ENCODE measurements around the gene MPC2.

Gene MPC2

GRCh38 chr1:167936930-167937708, at the start of gene MPC2:
Gene MPC2 (minus strand): TSS chr1:167937072. CDS start chr1:167935841, 1,231 bp downstream.
- DNase-seq (ENCODE audit: low spot score) = peak; percentile 42

DNA sequence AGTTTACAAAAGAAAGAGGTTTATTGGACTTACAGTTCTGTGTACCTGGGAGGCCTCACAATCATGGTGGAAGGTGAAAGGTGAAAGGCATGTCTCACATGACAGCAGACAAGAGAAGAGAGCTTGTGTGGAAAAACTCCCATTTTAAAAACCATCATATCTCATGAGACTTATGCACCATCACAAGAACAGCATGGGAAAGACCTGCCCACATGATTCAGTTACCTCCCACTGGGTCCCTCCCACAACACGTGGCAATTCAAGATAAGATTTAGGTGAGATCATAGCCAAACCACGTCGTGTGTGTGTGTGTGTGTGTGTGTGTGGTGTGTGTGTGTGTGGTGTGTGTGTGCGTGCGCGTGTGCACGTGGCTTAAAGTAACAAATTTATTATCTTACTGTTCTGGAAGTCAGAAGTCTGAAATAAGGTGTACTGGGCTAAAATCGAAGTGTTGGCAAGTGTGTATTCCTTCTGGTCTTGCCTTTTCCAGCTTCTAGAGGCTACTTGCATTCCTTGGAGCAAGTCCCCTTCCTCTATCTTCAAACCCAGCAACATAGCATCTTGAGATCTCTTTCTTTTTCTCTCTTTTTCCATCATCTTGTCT, 48.1 kb upstream of the MPC2 start:
- no peak for DNase-seq (ENCODE audit: low spot score)

GRCh38 chr1:167983797-167984420, 47.0 kb upstream of the MPC2 start:
- DNase-seq (ENCODE audit: low spot score) = no peak

DNA sequence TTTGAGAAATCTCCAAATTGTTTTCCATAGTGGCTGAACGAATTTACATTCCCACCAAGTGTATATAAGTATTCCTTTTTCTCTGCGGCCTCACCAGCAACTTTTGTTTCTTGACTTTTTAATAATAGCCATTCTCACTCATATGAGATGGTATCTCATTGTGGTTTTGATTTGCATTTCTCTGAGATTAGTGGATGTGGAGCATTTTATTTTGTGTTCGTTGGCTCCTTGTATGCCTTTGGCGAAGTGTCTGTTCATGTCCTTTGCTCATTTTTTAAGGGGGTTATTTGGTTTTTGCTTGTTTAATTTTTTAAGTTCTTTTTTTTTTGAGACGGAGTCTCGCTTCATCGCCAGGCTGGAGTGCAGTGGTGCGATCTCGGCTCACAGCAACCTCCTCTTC, 45.1 kb upstream of the MPC2 start:
- no peak for DNase-seq (ENCODE audit: low spot score)

DNA sequence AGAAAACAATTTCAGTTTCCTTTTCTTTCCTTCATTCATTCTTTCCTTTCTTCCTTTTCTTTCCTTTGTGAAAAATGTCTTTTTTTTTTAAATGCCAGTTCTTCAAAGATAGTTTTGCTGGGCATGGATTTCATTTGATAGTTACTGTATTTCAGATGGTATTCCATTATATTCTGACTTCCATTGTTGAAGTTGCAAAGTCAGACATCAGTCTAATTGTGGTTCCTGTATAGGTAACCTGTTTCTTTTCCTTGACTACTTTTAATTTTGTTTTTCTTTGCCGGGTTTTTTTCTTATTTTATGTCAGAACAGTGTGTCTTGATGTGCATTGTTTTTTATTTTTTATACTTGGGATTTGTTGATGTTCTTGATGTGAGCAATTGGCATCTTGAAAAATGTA, 40.4 kb upstream of the MPC2 start:
- DNase-seq (ENCODE audit: low spot score) = no peak

DNA sequence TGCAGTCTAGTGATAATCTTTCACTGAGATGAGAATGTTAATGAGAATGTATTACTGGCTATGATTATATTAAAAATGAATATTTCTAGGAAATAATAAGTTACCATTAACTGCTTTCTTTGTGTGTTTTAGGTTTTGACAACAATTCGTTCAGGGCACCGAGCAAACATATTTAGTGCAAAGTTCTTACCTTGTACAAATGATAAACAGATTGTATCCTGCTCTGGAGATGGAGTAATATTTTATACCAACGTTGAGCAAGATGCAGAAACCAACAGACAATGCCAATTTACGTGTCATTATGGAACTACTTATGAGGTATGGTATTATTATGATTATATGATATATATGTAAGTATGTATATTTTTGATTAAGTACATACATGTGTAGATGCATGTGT, 37.8 kb upstream of the MPC2 start:
- DNase-seq (ENCODE audit: low spot score) = no peak

GRCh38 chr1:167973832-167974231, 37.0 kb upstream of the MPC2 start:
- no peak for DNase-seq (ENCODE audit: low spot score)

- DNase-seq (ENCODE audit: low spot score) = no peak
Measured at GRCh38 chr1:167968569-167968968, 31.7 kb upstream of the MPC2 start.

GRCh38 chr1:167966050-167966449, 29.2 kb upstream of the MPC2 start:
- DNase-seq (ENCODE audit: low spot score) = no peak

- no peak for DNase-seq (ENCODE audit: low spot score)
Measured at GRCh38 chr1:167964646-167965045, 27.8 kb upstream of the MPC2 start.

DNA sequence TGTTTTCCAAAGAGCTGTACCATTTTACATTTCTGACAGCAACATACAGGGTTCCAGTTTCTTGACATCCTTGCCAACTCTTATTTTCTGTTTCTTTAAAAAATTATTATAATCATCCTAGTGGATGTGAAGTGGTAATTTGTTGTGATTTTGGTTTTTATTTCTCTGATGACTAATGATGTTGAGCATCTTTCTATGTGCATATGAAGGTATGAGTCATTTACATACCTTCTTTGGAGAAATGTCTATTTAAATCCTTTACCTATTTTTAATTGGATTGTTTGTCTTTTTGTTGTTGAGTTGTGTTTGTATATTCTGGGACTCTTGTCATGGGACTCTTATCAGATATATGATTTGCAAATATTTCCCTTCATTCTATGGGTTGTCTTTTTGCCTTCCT, 20.8 kb upstream of the MPC2 start:
- no peak for DNase-seq (ENCODE audit: low spot score)

GRCh38 chr1:167955915-167956314, 19.0 kb upstream of the MPC2 start:
- DNase-seq (ENCODE audit: low spot score) = no peak

- DNase-seq (ENCODE audit: low spot score) = no peak
Measured at GRCh38 chr1:167950569-167950968, 13.7 kb upstream of the MPC2 start.

DNA sequence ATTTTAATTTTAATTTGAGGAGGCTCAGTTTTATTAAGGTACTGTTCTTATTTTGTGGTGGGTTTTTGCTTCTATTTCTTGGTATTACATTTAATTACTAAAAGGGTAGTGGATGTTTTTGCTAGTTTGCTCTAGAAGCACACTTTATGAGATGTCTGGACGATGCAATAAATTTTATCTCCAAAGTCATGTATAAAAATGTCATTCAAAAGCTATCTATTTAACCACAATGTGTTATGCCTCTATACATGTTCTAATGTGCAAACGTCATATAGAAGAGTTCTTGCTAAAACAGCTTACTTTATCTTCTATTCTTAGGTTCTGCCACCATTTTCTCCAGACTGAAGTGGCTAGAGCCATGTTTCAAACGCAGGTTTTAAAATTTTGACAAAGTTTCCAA, 12.9 kb upstream of the MPC2 start:
- DNase-seq (ENCODE audit: low spot score) = no peak

DNA sequence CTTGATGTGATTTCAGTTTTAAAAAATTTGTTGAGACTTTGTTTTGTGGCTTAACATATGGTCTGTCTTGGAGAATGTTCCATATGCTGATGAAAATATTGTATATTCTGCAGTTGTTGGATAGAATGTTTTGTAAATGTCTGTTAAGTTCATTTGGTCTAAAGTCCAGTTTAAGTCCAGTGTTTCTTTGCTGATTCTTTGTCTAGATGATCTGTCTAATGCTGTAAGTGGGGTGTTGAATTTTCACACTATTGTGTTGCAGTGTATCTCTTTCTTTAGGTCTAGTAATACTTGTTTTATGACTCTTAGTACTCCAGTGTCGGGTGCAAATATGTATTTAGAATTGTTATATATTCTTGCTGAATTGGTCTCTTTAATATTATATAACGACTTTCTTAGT, 10.9 kb upstream of the MPC2 start:
- no peak for DNase-seq (ENCODE audit: low spot score)

GRCh38 chr1:167943541-167943940, 6.7 kb upstream of the MPC2 start:
- no peak for DNase-seq (ENCODE audit: low spot score)

DNA sequence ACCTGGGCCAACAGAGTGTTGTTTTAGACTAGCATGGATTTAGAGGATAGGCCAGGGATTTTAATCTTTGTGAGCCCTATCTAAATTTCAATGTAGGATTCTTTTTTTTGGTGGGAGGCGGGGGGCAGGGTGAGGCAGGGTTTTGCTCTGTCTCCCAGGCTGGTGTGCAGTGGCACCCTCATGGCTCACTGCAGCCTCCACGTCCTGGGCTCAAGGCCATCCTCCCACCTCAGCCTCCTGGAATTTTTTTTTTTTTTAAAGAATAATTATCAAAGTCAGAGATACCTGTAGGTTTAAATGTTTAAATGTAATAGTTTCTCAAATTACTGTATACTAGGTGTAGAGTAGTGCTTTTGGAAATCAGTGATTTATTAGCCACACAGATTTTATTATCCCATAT, 3.4 kb upstream of the MPC2 start:
- DNase-seq (ENCODE audit: low spot score) = no peak

- no peak for DNase-seq (ENCODE audit: low spot score)
Measured at GRCh38 chr1:167938080-167938636, 1.3 kb upstream of the MPC2 start.

DNA sequence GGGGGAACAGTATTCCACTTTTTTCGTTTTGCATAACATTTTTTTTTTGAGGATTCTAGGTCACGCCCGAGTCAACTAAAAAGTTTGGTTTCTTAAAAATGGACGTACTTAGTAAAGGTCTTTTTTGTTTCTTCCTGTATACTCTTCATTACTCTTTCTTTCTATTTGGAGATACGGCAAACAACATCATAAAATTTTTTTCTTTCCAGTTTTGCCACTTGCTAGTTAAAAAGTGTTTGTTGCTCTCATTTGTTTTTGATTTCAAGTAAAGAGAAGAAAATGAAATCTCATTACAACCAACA, 788 bp upstream of the MPC2 start:
- no peak for DNase-seq (ENCODE audit: low spot score)

GRCh38 chr1:167936068-167936929, 573 bp downstream of the MPC2 start, which contains the start of gene DCAF6:
Gene DCAF6 (plus strand): TSS chr1:167936683. CDS start chr1:167936912, 229 bp downstream.
- DNase-seq (ENCODE audit: low spot score) = peak; percentile 98

DNA sequence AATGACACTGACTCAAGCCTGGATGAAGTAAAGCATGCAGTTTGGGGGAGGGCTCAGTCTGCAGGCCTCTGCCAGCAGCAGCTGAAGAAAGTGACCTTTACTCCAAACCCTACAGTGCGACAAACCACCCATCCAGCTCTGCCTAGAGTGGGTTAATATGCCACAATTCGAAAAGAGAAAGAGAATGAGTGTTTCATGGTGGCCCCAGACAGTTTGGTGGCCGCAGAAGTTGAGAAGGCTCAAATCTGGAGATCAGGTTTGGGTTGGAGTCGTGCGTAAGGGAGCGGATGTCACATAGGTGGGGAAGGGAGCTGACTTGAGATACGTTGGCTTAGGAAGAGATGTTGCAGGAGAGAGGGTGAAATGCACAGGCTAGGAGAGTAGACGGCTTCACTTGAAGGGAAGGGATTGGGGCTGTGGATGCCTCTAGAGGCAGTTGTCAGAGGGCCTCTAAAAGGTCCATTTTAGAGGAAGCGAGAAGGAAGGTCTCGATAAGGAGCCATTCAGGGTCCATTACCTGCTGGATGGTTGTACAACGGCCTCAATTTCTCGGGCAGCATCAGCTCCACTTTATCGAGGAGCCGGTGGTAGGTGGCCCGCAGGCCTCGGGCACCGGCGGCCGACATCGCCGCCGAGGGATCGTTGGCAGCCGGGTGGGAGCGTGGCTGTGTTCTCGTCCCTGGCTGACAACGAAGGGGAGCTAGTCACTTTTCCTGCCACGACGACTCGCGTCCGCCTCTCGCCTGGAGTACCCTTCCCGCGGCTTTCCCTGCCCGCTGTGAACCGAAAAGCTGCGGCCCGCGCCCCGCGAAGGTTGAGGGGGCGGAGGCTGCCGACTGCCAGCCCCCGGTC, 1.4 kb downstream of the MPC2 start:
- peak; percentile 19 for DNase-seq (ENCODE audit: low spot score)
